IMR-90 (cell line): ENCODE results near the gene FBLN1. TPM values are rescaled to one million over a fixed set of nuclear protein-coding genes. Genes with fewer than 3 reads are reported as not detected.

Experiments
- ATAC-seq: fragments of 200-7000 bp; cut with Tn5 transposase; 2 replicates; pipeline ENCODE4 v1.9.1; 2020; ENCODE audit warnings: low read depth, mild to moderate bottlenecking, moderate library complexity
- BruUV-seq: library from RNA; stranded (reverse); fragments of 400-500 nt; replicated peaks from 2 replicates; lab custom pipeline; 2021; lab: Mats Ljungman, UMichigan
- CTCF ChIA-PET: fragments of 300-600 bp; formaldehyde crosslinking; extraction: SDS; loops from one replicate; lab custom pipeline; 2021; ENCODE audit warnings: antibody characterized with exemption; lab: Yijun Ruan, JAX
- POLR2A ChIA-PET: fragments of 300-600 bp; sonication (Branson Sonifier 250); formaldehyde crosslinking; loops from one replicate; lab custom pipeline; 2022; ENCODE audit warnings: antibody characterized with exemption; ENCODE audit not compliant: unreplicated experiment; lab: Charles Lee
- DNase-seq: peaks from one replicate; pipeline ENCODE4 v3.0.0; 2013
- H2AFZ ChIP-seq: replicated peaks from 2 replicates; pipeline ENCODE3; 2013; ENCODE audit warnings: low read length, mild to moderate bottlenecking; ENCODE audit not compliant: poor library complexity
- H2AK5ac ChIP-seq: 2 replicates; pipeline ENCODE4 v1.6.1; 2013; ENCODE audit warnings: low read depth, low read length, inconsistent platforms
- H2AK9ac ChIP-seq: replicated peaks from 2 replicates; pipeline ENCODE3; 2013; ENCODE audit warnings: mild to moderate bottlenecking, low read depth, low read length, moderate library complexity; ENCODE audit not compliant: poor library complexity
- H2BK120ac ChIP-seq: 2 replicates; pipeline ENCODE4 v1.6.1; 2013; ENCODE audit warnings: low read depth, low read length, inconsistent platforms
- H2BK15ac ChIP-seq: 3 replicates; pipeline ENCODE4 v1.6.1; 2013; ENCODE audit warnings: low read depth, low read length, inconsistent platforms
- H2BK20ac ChIP-seq: 2 replicates; pipeline ENCODE4 v1.6.1; 2013; ENCODE audit warnings: low read depth, mild to moderate bottlenecking, inconsistent platforms, low read length, moderate library complexity
- H2BK5ac ChIP-seq: 2 replicates; pipeline ENCODE4 v1.6.1; 2013; ENCODE audit warnings: mild to moderate bottlenecking, low read depth, low read length, inconsistent platforms; ENCODE audit not compliant: poor library complexity, severe bottlenecking
- H3K14ac ChIP-seq: replicated peaks from 2 replicates; pipeline ENCODE4 v1.6.1; 2013; ENCODE audit warnings: low read depth, low read length, inconsistent platforms
- H3K18ac ChIP-seq: 2 replicates; pipeline ENCODE4 v1.6.1; 2013; ENCODE audit warnings: low read depth, low read length, control low read depth
- H3K23ac ChIP-seq: 2 replicates; pipeline ENCODE4 v1.6.1; 2013; ENCODE audit warnings: low read depth, low read length, inconsistent platforms
- H3K27ac ChIP-seq: 2 replicates; pipeline ENCODE4 v1.5.1; 2013; ENCODE audit warnings: mild to moderate bottlenecking, control low read depth, low read length; ENCODE audit not compliant: insufficient read depth
- H3K27me3 ChIP-seq: 2 replicates; pipeline ENCODE4 v1.6.1; 2013; ENCODE audit warnings: low read length; ENCODE audit not compliant: control insufficient read depth, insufficient read depth
- H3K36me3 ChIP-seq: 2 replicates; pipeline ENCODE4 v1.6.1; 2013; ENCODE audit warnings: low read length, mixed read lengths; ENCODE audit not compliant: control insufficient read depth, insufficient read depth
- H3K4ac ChIP-seq: 2 replicates; pipeline ENCODE4 v1.6.1; 2013; ENCODE audit warnings: low read depth, low read length, inconsistent platforms
- H3K4me1 ChIP-seq: 2 replicates; pipeline ENCODE4 v1.6.1; 2013; ENCODE audit warnings: low read length, mixed read lengths; ENCODE audit not compliant: control insufficient read depth, insufficient read depth
- H3K4me2 ChIP-seq: 2 replicates; pipeline ENCODE4 v1.6.1; 2013; ENCODE audit warnings: low read depth, mild to moderate bottlenecking, control low read depth, low read length, moderate library complexity
- H3K4me3 ChIP-seq: 2 replicates; pipeline ENCODE4 v1.5.1; 2013; ENCODE audit warnings: low read depth, mild to moderate bottlenecking, control low read depth, low read length, moderate library complexity; ENCODE audit not compliant: insufficient read depth
- H3K56ac ChIP-seq: 2 replicates; pipeline ENCODE4 v1.6.1; 2013; ENCODE audit warnings: low read length, inconsistent platforms; ENCODE audit not compliant: insufficient read depth; ENCODE audit errors: extremely low read depth
- H3K79me1 ChIP-seq, 2 experiments: 2 replicates each; pipeline ENCODE4 v1.6.1; 2013; ENCODE audit warnings: low read length in 2 of 2, inconsistent platforms in 1 of 2, low read depth in 1 of 2
- H3K9ac ChIP-seq: 2 replicates; pipeline ENCODE4 v1.6.1; 2013; ENCODE audit warnings: low read depth, low read length, control low read depth
- H3K9me1 ChIP-seq: 2 replicates; pipeline ENCODE4 v1.6.1; 2013; ENCODE audit warnings: low read length, inconsistent platforms; ENCODE audit not compliant: insufficient read depth
- H3K9me3 ChIP-seq: 2 replicates; pipeline ENCODE4 v1.6.1; 2013; ENCODE audit warnings: low read length; ENCODE audit not compliant: control insufficient read depth, insufficient read depth
- H4K20me1 ChIP-seq: 2 replicates; pipeline ENCODE4 v1.6.1; 2013; ENCODE audit warnings: low read length, inconsistent platforms; ENCODE audit not compliant: insufficient read depth
- H4K5ac ChIP-seq: 2 replicates; pipeline ENCODE4 v1.6.1; 2013; ENCODE audit warnings: mild to moderate bottlenecking, low read depth, low read length, control low read depth
- H4K8ac ChIP-seq, 2 experiments: 2 replicates each; pipeline ENCODE4 v1.6.1; 2013; ENCODE audit warnings: low read depth in 2 of 2, low read length in 2 of 2, control low read depth in 1 of 2, inconsistent platforms in 1 of 2
- H4K91ac ChIP-seq: 2 replicates; pipeline ENCODE4 v1.6.1; 2013; ENCODE audit warnings: low read depth, low read length, inconsistent platforms; ENCODE audit not compliant: insufficient read depth
- BHLHE40 ChIP-seq: fragments of 150-350 bp; IDR thresholded peaks from 2 replicates; pipeline ENCODE4 v1.6.1; 2016; ENCODE audit warnings: mild to moderate bottlenecking, low read depth, low read length
- MAFK ChIP-seq: IDR thresholded peaks from 2 replicates; pipeline ENCODE4 v1.6.1; 2012; ENCODE audit warnings: low read depth, low read length, improper control_type of control experiment
- POLR2A ChIP-seq: IDR thresholded peaks from 2 replicates; pipeline ENCODE4 v1.6.1; 2012; ENCODE audit warnings: mild to moderate bottlenecking, low read depth, low read length
- RCOR1 ChIP-seq: IDR thresholded peaks from 2 replicates; pipeline ENCODE4 v1.6.1; 2012; ENCODE audit warnings: mild to moderate bottlenecking, low read length, improper control_type of control experiment; ENCODE audit not compliant: insufficient replicate concordance
- WGBS, 2 experiments: methylation state at CpG; one replicate each; pipeline versions ENCODE4 v1.1.5 to v1.1.7; 2013; ENCODE audit warnings: missing lambda C conversion rate in 2 of 2; ENCODE audit not compliant: insufficient read length in 1 of 2; ENCODE audit errors: extremely low coverage in 2 of 2; 5-methylcytosine and 5-hydroxymethylcytosine counted together
- dilution Hi-C: fragments of 300-500 bp; cut with HindIII; formaldehyde crosslinking; loops from one replicate; pipeline ENCODE4 v1.14.3; 2018; ENCODE audit warnings: low sequenced_read_pairs; ENCODE audit not compliant: unreplicated experiment
- in situ Hi-C: fragments of 300-500 bp; cut with MboI; formaldehyde crosslinking; loops from 3 replicates; pipeline ENCODE4 v1.14.3; 2019; ENCODE audit warnings: low sequenced_read_pairs, inconsistent platforms, mixed read lengths
- intact Hi-C: fragments of 100-400 bp; cut with micrococcal nuclease; formaldehyde crosslinking; loops from 2 replicates; pipeline ENCODE4 v1.10.0; 2022
- polyA plus RNA-seq, 3 experiments: library from polyadenylated mRNA; depleted of rRNA; stranded (reverse); fragments of >200 nt; gene quantifications; 2 replicates each; pipeline ENCODE4 v1.2.3, GENCODE V29; 2012; ENCODE audit warnings: low replicate concordance in 1 of 3
- total RNA-seq: library from RNA; depleted of rRNA; stranded (reverse); fragments of >200 nt; gene quantifications from 2 replicates; pipeline ENCODE4 v1.2.3, GENCODE V29; 2012

Gene FBLN1
- total and polyA plus RNA-seq, 2 of the 4 experiments (the other 2 are of a cell fraction), result 11.3 to 87.9 TPM

- no peak overlapping the region for H3K4ac ChIP-seq
- TF ChIP-seq POLR2A (no peak), RCOR1 (no peak), MAFK (no peak), BHLHE40 (no peak)
- no peak overlapping the region for H3K27ac ChIP-seq
- H2AK5ac ChIP-seq, result no peak overlapping the region
- dilution Hi-C loops (no loop called here), in situ Hi-C loops (no loop called here), intact Hi-C loops (loop anchor here (10.0 kb wide), 1 partner anchor 264 kb away; no protein-coding TSS in a partner anchor)
- H3K79me1 ChIP-seq, result no peaks in the 10 kb centered on the region
- no peak overlapping the region for H4K8ac ChIP-seq
- peaks cover 65% of the 10 kb centered on the region; the same call in 1 of the 2 replicates for H3K36me3 ChIP-seq
- WGBS, 2 experiments, result 95% methylated on average over 13 of the region's 26 CpGs; no CpG with 5 or more reads in 1 of the 2 experiments
- no peak overlapping the region for H3K4me3 ChIP-seq
- no peak overlapping the region for H3K14ac ChIP-seq
- H3K4me2 ChIP-seq, result no peak overlapping the region
- DNase-seq (no peak), ATAC-seq (no peak)
- no peak overlapping the region for H2BK20ac ChIP-seq
- H4K5ac ChIP-seq, result no peak overlapping the region
- no peak overlapping the region for H4K91ac ChIP-seq
- no peak overlapping the region for H3K23ac ChIP-seq
- H3K4me1 ChIP-seq, result peaks cover 13% of the 10 kb centered on the region
- BruUV-seq, result no TSS peak
- no peaks in the 10 kb centered on the region for H3K9me3 ChIP-seq
- H3K9ac ChIP-seq, result no peak overlapping the region
- no peak overlapping the region for H2BK15ac ChIP-seq
- no peak overlapping the region for H2AK9ac ChIP-seq
- no peak overlapping the region for H2AFZ ChIP-seq
- no peak overlapping the region for H2BK120ac ChIP-seq
- H3K9me1 ChIP-seq, result peaks cover 3% of the 10 kb centered on the region; the same call in 1 of the 2 replicates
- no peaks in the 10 kb centered on the region for H4K20me1 ChIP-seq
- POLR2A ChIA-PET, result no interaction called here
- no peak overlapping the region for H3K56ac ChIP-seq
- no peak overlapping the region for H2BK5ac ChIP-seq
- H3K18ac ChIP-seq, result no peak overlapping the region
- H3K27me3 ChIP-seq, result no peaks in the 10 kb centered on the region
- CTCF ChIA-PET, result no interaction called here
Measured at GRCh38 chr22:45580726-45581381, 78.2 kb downstream of the FBLN1 start.
